H9 (cell line): ENCODE data around the gene MXD3. TPM values are rescaled to one million over a fixed set of nuclear protein-coding genes. Genes with fewer than 3 reads are reported as not detected.

Experiments used
- DNase-seq: peaks from one replicate; pipeline ENCODE4 v3.0.0-alpha.2; 2017
- H2AFZ ChIP-seq: one replicate; pipeline ENCODE4 v1.6.1; 2013; ENCODE audit warnings: mild to moderate bottlenecking, low read length, control low read depth, moderate library complexity
- H2AK5ac ChIP-seq: 2 replicates; pipeline ENCODE4 v1.6.1; 2013; ENCODE audit warnings: low read length, control low read depth, mixed read lengths; ENCODE audit not compliant: insufficient read length
- H2BK120ac ChIP-seq: one replicate; pipeline ENCODE4 v1.6.1; 2013; ENCODE audit warnings: low read depth, mild to moderate bottlenecking, low read length, control low read depth, inconsistent platforms; ENCODE audit not compliant: poor library complexity, severe bottlenecking
- H2BK12ac ChIP-seq: 2 replicates; pipeline ENCODE4 v1.6.1; 2013; ENCODE audit warnings: low read length, control low read depth, mixed read lengths, low read depth; ENCODE audit not compliant: insufficient read length
- H2BK15ac ChIP-seq: 2 replicates; pipeline ENCODE4 v1.6.1; 2013; ENCODE audit warnings: low read depth, low read length, control low read depth
- H2BK20ac ChIP-seq: one replicate; pipeline ENCODE4 v1.6.1; 2013; ENCODE audit warnings: low read depth, mild to moderate bottlenecking, low read length, control low read depth, inconsistent platforms; ENCODE audit not compliant: poor library complexity, severe bottlenecking
- H2BK5ac ChIP-seq: 2 replicates; pipeline ENCODE4 v1.6.1; 2013; ENCODE audit warnings: low read length, control low read depth, mixed read lengths; ENCODE audit not compliant: insufficient read length
- H3K14ac ChIP-seq: 2 replicates; pipeline ENCODE4 v1.6.1; 2013; ENCODE audit warnings: low read length, control low read depth; ENCODE audit not compliant: insufficient read depth
- H3K18ac ChIP-seq: 2 replicates; pipeline ENCODE4 v1.6.1; 2013; ENCODE audit warnings: low read depth, mild to moderate bottlenecking, mixed read lengths, low read length, control low read depth; ENCODE audit not compliant: insufficient read length
- H3K23ac ChIP-seq: 2 replicates; pipeline ENCODE4 v1.6.1; 2013; ENCODE audit warnings: low read length, control low read depth, mixed read lengths, low read depth; ENCODE audit not compliant: insufficient read length
- H3K23me2 ChIP-seq: 2 replicates; pipeline ENCODE4 v1.6.1; 2013; ENCODE audit warnings: low read depth, mild to moderate bottlenecking, mixed read lengths, low read length, control low read depth; ENCODE audit not compliant: insufficient read length, poor library complexity, severe bottlenecking
- H3K27ac ChIP-seq: 2 replicates; pipeline ENCODE4 v1.5.1; 2013; ENCODE audit warnings: low read length, control low read depth, mixed read lengths, low read depth; ENCODE audit not compliant: insufficient read length
- H3K27me3 ChIP-seq: 2 replicates; pipeline ENCODE4 v1.6.1; 2013; ENCODE audit warnings: low read length, control low read depth, inconsistent platforms; ENCODE audit not compliant: insufficient read depth
- H3K4ac ChIP-seq: 2 replicates; pipeline ENCODE4 v1.6.1; 2013; ENCODE audit warnings: low read depth, mild to moderate bottlenecking, control low read depth, inconsistent platforms, low read length, moderate library complexity
- H3K4me1 ChIP-seq: 2 replicates; pipeline ENCODE4 v1.6.1; 2013; ENCODE audit warnings: low read length, control low read depth, inconsistent platforms; ENCODE audit not compliant: insufficient read depth
- H3K4me2 ChIP-seq: 2 replicates; pipeline ENCODE4 v1.6.1; 2013; ENCODE audit warnings: low read length, control low read depth, mixed read lengths; ENCODE audit not compliant: insufficient read length, insufficient read depth
- H3K56ac ChIP-seq: 2 replicates; pipeline ENCODE4 v1.6.1; 2013; ENCODE audit warnings: low read depth, mild to moderate bottlenecking, mixed read lengths, low read length, control low read depth; ENCODE audit not compliant: insufficient read length
- H3K79me1 ChIP-seq: 2 replicates; pipeline ENCODE4 v1.6.1; 2013; ENCODE audit warnings: low read depth, mild to moderate bottlenecking, moderate library complexity, low read length, control low read depth, inconsistent platforms; ENCODE audit not compliant: insufficient read depth, poor library complexity, severe bottlenecking
- H3K79me2 ChIP-seq: 2 replicates; pipeline ENCODE4 v1.6.1; 2013; ENCODE audit warnings: low read length, control low read depth, inconsistent platforms; ENCODE audit not compliant: insufficient read depth
- H3K9ac ChIP-seq: 2 replicates; pipeline ENCODE4 v1.6.1; 2013; ENCODE audit warnings: low read length, control low read depth, mixed read lengths; ENCODE audit not compliant: insufficient read length; ENCODE audit errors: extremely low read depth
- H3K9me3 ChIP-seq: one replicate; pipeline ENCODE4 v1.6.1; 2013; ENCODE audit warnings: low read depth, low read length, inconsistent platforms; ENCODE audit not compliant: control insufficient read depth
- H3T11ph ChIP-seq: one replicate; pipeline ENCODE4 v1.6.1; 2013; ENCODE audit warnings: mild to moderate bottlenecking, low read length, control low read depth, inconsistent platforms
- H4K20me1 ChIP-seq: one replicate; pipeline ENCODE4 v1.6.1; 2013; ENCODE audit not compliant: control insufficient read depth, insufficient read length, insufficient read depth
- H4K5ac ChIP-seq: 2 replicates; pipeline ENCODE4 v1.6.1; 2013; ENCODE audit warnings: low read depth, mild to moderate bottlenecking, mixed read lengths, low read length, control low read depth; ENCODE audit not compliant: insufficient read length
- H4K8ac ChIP-seq: replicated peaks from 2 replicates; pipeline ENCODE4 v1.6.1; 2013; ENCODE audit warnings: low read length, control low read depth, mixed read lengths, low read depth; ENCODE audit not compliant: insufficient read length
- H4K91ac ChIP-seq: 2 replicates; pipeline ENCODE4 v1.6.1; 2013; ENCODE audit warnings: low read depth, mild to moderate bottlenecking, moderate library complexity, mixed read lengths, low read length, control low read depth; ENCODE audit not compliant: insufficient read length
- H3K27ac Mint-ChIP-seq, 3 experiments: 2 replicates in 2 of 3; 3 replicates in 1 of 3; pipeline ENCODE4 v1.8.0; 2020 to 2021; ENCODE audit warnings: mixed read lengths in 3 of 3, mild to moderate bottlenecking in 1 of 3, moderate library complexity in 1 of 3
- H3K27me3 Mint-ChIP-seq: 2 replicates; pipeline ENCODE4 v1.8.0; 2021; ENCODE audit warnings: low read depth, mild to moderate bottlenecking, moderate library complexity, mixed read lengths
- H3K36me3 Mint-ChIP-seq, 3 experiments: 2 replicates in 2 of 3; 3 replicates in 1 of 3; pipeline ENCODE4 v1.8.0; 2020 to 2021; ENCODE audit warnings: low read depth in 3 of 3, mixed read lengths in 3 of 3; ENCODE audit not compliant: insufficient read depth in 1 of 3
- H3K4me1 Mint-ChIP-seq, 2 experiments: 2 replicates each; pipeline ENCODE4 v1.8.0; 2020; ENCODE audit warnings: mixed read lengths in 2 of 2
- H3K4me3 Mint-ChIP-seq, 2 experiments: 2 replicates in 1 of 2; 3 replicates in 1 of 2; pipeline ENCODE4 v1.8.0; 2020 to 2021; ENCODE audit warnings: mild to moderate bottlenecking in 2 of 2, mixed read lengths in 2 of 2, moderate library complexity in 1 of 2
- H3K9me3 Mint-ChIP-seq, 2 experiments: 2 replicates in 1 of 2; 3 replicates in 1 of 2; pipeline ENCODE4 v1.8.0; 2020; ENCODE audit warnings: mild to moderate bottlenecking in 2 of 2, mixed read lengths in 2 of 2, moderate library complexity in 1 of 2
- CTCF ChIP-seq: fragments of 200-600 bp; sonication (generic); conservative IDR thresholded peaks from 3 replicates; pipeline ENCODE4 v1.8.0; 2021; ENCODE audit warnings: antibody characterized with exemption, mild to moderate bottlenecking
- WGBS: extraction: QIAGEN DNeasy Blood & Tissue Kit; methylation state at CpG from one replicate; pipeline ENCODE4 v1.1.7; 2013; ENCODE audit warnings: missing lambda C conversion rate, low lambda C conversion rate, mixed read lengths; ENCODE audit not compliant: insufficient read length; ENCODE audit errors: extremely low coverage; 5-methylcytosine and 5-hydroxymethylcytosine counted together
- total RNA-seq: library from RNA; stranded (reverse); gene quantifications from 2 replicates; pipeline ENCODE4 v1.2.1, GENCODE V29; 2021

Gene MXD3
- total RNA-seq, 1 experiment from 2014 or later = 9.8 TPM

- no peak overlapping the region for H3K4me2 ChIP-seq
- H4K8ac ChIP-seq = no peak overlapping the region
- Mint-ChIP-seq H3K36me3 (no peaks in the 10 kb centered on the region), H3K27ac (peak overlapping the region in 1 of 3 experiments; percentile 10; a peak in 1 of 7 replicates), H3K4me3 (no peak overlapping the region), H3K4me1 (peaks cover 5 to 10% of the 10 kb centered on the region in 2 experiments), H3K9me3 (peaks cover 3 to 4% of the 10 kb centered on the region in 2 experiments; a peak in 4 of 5 replicates), H3K27me3 (peaks cover 50% of the 10 kb centered on the region)
- H2AFZ ChIP-seq = no peak overlapping the region
- H2AK5ac ChIP-seq = no peak overlapping the region
- H2BK120ac ChIP-seq = no peak overlapping the region
- no peak overlapping the region for H3K18ac ChIP-seq
- no peak overlapping the region for H4K5ac ChIP-seq
- no peak overlapping the region for H3K4ac ChIP-seq
- H2BK20ac ChIP-seq = no peak overlapping the region
- no peak overlapping the region for H2BK15ac ChIP-seq
- H4K91ac ChIP-seq = no peak overlapping the region
- no peak for DNase-seq
- H3K23me2 ChIP-seq = peaks cover 4% of the 10 kb centered on the region
- H3K23ac ChIP-seq = no peak overlapping the region
- no peaks in the 10 kb centered on the region for H3K79me2 ChIP-seq
- no peak for TF ChIP-seq CTCF
- H2BK5ac ChIP-seq = no peak overlapping the region
- H3K14ac ChIP-seq = no peak overlapping the region
- no peaks in the 10 kb centered on the region for H3K79me1 ChIP-seq
- H3K9me3 ChIP-seq = no peaks in the 10 kb centered on the region
- H3T11ph ChIP-seq = no peak overlapping the region
- no peak overlapping the region for H3K9ac ChIP-seq
- no peaks in the 10 kb centered on the region for H4K20me1 ChIP-seq
- no peaks in the 10 kb centered on the region for H3K27me3 ChIP-seq
- H3K27ac ChIP-seq = no peak overlapping the region
- H3K56ac ChIP-seq = no peak overlapping the region
- WGBS = no CpG with 5 or more reads among the region's 3 CpGs
- no peaks in the 10 kb centered on the region for H3K4me1 ChIP-seq
- no peak overlapping the region for H2BK12ac ChIP-seq
Measured at GRCh38 chr5:177356746-177357145, 45.0 kb upstream of the MXD3 start.
